GM12878 (cell line): ENCODE measurements around the gene EYA2. TPM values are rescaled to one million over a fixed set of nuclear protein-coding genes. Genes with fewer than 3 reads are reported as not detected.
A peak's percentile ranks its signal among the peaks of the same experiment; 100 is the strongest.

ENCODE experiments used
- ATF3 ChIP-seq: IDR thresholded peaks from 2 replicates; pipeline ENCODE4 v1.6.1; 2011; ENCODE audit warnings: low read depth, mild to moderate bottlenecking, low read length, moderate library complexity, borderline replicate concordance; ENCODE audit errors: extremely low read depth
- BMI1 ChIP-seq: fragments of 450-650 bp; IDR thresholded peaks from 2 replicates; pipeline ENCODE4 v1.6.1; 2016; ENCODE audit warnings: mild to moderate bottlenecking, moderate library complexity, borderline replicate concordance
- DPF2 ChIP-seq: fragments of 450-650 bp; IDR thresholded peaks from 2 replicates; pipeline ENCODE4 v1.6.1; 2017; ENCODE audit warnings: mild to moderate bottlenecking
- USF2 ChIP-seq: IDR thresholded peaks from 2 replicates; pipeline ENCODE4 v1.6.1; 2011; ENCODE audit warnings: low read depth, low read length, improper control_type of control experiment, borderline replicate concordance
- ZNF217 ChIP-seq: fragments of 450-650 bp; IDR thresholded peaks from 2 replicates; pipeline ENCODE4 v1.6.1; 2017; ENCODE audit warnings: antibody characterized with exemption, mild to moderate bottlenecking
- ZNF592 ChIP-seq: fragments of 450-650 bp; IDR thresholded peaks from 2 replicates; pipeline ENCODE4 v1.6.1; 2017; ENCODE audit warnings: mild to moderate bottlenecking, moderate library complexity
- polyA plus RNA-seq, 11 experiments: library from polyadenylated mRNA; depleted of rRNA in 4 of 11; unstranded in 6 of 11; stranded (reverse) in 5 of 11; fragments of >200 nt; fragmentation: Nextera tagmentation in 4 of 11; fragmentation: Illumina TruSeq in 1 of 11; extraction: Ambion mirVana in 4 of 11; extraction: Trizol in 1 of 11; gene quantifications; 1 replicate in 1 of 11; 2 replicates in 10 of 11; pipeline versions ENCODE4 v1.2.1 to v1.2.3, GENCODE V29; 2011 to 2016; ENCODE audit warnings: inconsistent platforms in 2 of 11, missing spikeins in 2 of 11, low read depth in 1 of 11
- total RNA-seq, 4 experiments: library from RNA; depleted of rRNA in 3 of 4; stranded (reverse); fragments of >200 nt in 3 of 4; fragmentation: Illumina TruSeq in 1 of 4; extraction: Trizol in 1 of 4; gene quantifications; 2 replicates each; pipeline versions ENCODE4 v1.2.1 to v1.2.3, GENCODE V29; 2013 to 2021
- TF ChIP-seq, protein P1 (sequence below): IDR thresholded peaks from 2 replicates; pipeline ENCODE4 v1.6.1; 2011; ENCODE audit warnings: mild to moderate bottlenecking, low read depth, low read length, moderate library complexity; ENCODE audit not compliant: insufficient replicate concordance

The EYA2 gene
- total and polyA plus RNA-seq, 10 of the 15 experiments (the other 5 are each of a cell fraction or from before 2014, with no cell fraction given): 0.20 TPM; not detected in 9

DNA sequence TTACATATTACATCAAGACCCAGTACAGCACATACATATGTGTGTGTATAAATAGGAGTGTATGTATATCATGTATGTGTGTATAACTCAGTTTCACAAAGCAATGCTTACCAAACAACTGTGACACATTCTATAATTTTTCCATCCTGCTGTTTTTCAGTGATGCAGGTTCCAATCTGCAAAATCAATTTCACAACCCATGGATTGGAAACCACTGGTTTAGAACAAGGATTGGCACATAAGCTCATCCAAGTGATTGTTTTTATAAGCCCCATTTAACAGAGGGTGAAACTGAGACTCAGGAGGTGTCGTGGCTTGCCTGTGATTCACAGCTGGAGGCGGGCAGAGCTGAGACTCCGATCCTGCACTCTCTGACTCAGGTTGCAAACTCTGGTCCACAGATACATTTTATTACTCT, 303.6 kb downstream of the EYA2 start (continued):
- no peak for TF ChIP-seq USF2
- no peak for TF ChIP-seq ATF3
- no peak for TF ChIP-seq BMI1
- TF ChIP-seq, protein P1, sequence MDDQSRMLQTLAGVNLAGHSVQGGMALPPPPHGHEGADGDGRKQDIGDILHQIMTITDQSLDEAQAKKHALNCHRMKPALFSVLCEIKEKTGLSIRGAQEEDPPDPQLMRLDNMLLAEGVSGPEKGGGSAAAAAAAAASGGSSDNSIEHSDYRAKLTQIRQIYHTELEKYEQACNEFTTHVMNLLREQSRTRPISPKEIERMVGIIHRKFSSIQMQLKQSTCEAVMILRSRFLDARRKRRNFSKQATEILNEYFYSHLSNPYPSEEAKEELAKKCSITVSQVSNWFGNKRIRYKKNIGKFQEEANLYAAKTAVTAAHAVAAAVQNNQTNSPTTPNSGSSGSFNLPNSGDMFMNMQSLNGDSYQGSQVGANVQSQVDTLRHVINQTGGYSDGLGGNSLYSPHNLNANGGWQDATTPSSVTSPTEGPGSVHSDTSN: no peak
- no peak for TF ChIP-seq DPF2
- no peak for TF ChIP-seq ZNF592
- TF ChIP-seq ZNF217: 0 out of 2 replicates have a peak, but pooled peaks have one; percentile 39
